ENCODE data around the gene FGD6.

FGD6 gene

GRCh38 chr12:95191060-95191696 is 26.1 kb downstream of the FGD6 start:
- no peak overlapping the region for H3K4me3 ChIP-seq (ENCODE audit: low read depth, low read length)
- TF ChIP-seq, protein P1, sequence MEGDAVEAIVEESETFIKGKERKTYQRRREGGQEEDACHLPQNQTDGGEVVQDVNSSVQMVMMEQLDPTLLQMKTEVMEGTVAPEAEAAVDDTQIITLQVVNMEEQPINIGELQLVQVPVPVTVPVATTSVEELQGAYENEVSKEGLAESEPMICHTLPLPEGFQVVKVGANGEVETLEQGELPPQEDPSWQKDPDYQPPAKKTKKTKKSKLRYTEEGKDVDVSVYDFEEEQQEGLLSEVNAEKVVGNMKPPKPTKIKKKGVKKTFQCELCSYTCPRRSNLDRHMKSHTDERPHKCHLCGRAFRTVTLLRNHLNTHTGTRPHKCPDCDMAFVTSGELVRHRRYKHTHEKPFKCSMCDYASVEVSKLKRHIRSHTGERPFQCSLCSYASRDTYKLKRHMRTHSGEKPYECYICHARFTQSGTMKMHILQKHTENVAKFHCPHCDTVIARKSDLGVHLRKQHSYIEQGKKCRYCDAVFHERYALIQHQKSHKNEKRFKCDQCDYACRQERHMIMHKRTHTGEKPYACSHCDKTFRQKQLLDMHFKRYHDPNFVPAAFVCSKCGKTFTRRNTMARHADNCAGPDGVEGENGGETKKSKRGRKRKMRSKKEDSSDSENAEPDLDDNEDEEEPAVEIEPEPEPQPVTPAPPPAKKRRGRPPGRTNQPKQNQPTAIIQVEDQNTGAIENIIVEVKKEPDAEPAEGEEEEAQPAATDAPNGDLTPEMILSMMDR (IDR thresholded peaks at IDR 0.05; ENCODE audit: borderline replicate concordance, insufficient read depth, low read depth, low read length), result no peak

DNA sequence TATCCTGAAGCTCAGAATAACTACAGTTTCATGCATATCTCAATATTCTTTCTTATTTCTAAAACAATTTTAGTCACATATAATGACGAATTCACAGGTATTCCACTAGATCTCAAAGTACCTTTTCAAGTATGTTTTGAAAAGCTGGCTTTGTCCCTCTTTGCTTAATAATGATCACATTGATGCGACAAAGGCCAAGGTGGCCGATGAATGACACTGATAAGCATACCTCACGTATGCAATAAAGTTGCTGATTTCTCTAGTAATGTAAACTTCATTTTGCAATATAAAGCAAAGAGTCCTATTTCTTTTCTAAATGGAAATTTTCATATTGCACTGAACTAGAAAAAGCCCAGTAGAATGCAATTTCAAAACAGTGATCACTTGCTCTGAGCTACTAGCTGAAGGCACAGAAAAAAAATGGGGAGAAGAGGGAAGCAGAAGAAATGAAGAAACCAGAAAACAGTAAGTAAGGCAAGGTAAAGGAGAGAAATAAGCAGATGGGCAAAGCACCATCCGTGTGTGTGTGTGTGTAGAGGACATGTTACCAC is 29.3 kb downstream of the FGD6 start:
- TF ChIP-seq, protein P1 (IDR thresholded peaks at IDR 0.05; ENCODE audit: borderline replicate concordance, insufficient read depth, low read depth, low read length), result no peak
- H3K4me3 ChIP-seq (ENCODE audit: low read depth, low read length), result no peak overlapping the region

GRCh38 chr12:95185854-95186253 is 31.4 kb downstream of the FGD6 start:
- TF ChIP-seq, protein P1 (IDR thresholded peaks at IDR 0.05; ENCODE audit: borderline replicate concordance, insufficient read depth, low read depth, low read length), result no peak
- no peak overlapping the region for H3K4me3 ChIP-seq (ENCODE audit: low read depth, low read length)

GRCh38 chr12:95185072-95185471 is 32.2 kb downstream of the FGD6 start:
- TF ChIP-seq, protein P1 (IDR thresholded peaks at IDR 0.05; ENCODE audit: borderline replicate concordance, insufficient read depth, low read depth, low read length), result no peak
- no peak overlapping the region for H3K4me3 ChIP-seq (ENCODE audit: low read depth, low read length)

- TF ChIP-seq, protein P1 (IDR thresholded peaks at IDR 0.05; ENCODE audit: borderline replicate concordance, insufficient read depth, low read depth, low read length), result no peak
- H3K4me3 ChIP-seq (ENCODE audit: low read depth, low read length), result no peak overlapping the region
Observed at GRCh38 chr12:95184121-95184520, 33.1 kb downstream of the FGD6 start.

DNA sequence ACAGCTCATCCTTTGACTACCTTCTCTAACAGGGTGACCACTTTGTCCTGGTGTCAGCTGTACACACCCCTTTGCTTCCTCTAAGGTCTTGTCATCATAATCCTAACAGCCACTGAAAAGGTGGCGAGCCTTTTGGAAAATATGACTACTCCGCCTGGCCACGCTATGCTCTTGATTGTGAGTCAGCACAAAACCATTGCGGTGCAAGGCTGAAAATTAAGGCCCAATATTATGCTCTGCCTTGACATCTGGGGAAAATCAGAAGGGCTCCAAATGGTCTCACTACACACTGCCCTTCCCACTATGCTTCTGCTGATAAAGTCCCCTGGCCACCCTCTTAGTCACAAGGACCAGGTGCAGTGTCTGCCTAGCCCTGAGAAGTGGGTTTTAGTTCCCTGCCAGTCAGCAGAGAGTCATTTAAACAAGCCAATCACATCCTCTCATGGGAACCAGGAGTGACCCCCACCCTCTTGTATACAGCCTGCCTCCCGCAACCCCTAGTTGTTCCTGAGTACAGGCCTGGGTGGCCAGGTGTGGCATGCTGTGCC is 34.3 kb downstream of the FGD6 start:
- TF ChIP-seq, protein P1 (IDR thresholded peaks at IDR 0.05; ENCODE audit: borderline replicate concordance, insufficient read depth, low read depth, low read length), result no peak
- H3K4me3 ChIP-seq (ENCODE audit: low read depth, low read length), result no peak overlapping the region

- H3K4me3 ChIP-seq (ENCODE audit: low read depth, low read length), result no peak overlapping the region
- TF ChIP-seq, protein P1 (IDR thresholded peaks at IDR 0.05; ENCODE audit: borderline replicate concordance, insufficient read depth, low read depth, low read length), result no peak
Observed at GRCh38 chr12:95181103-95181502, 36.2 kb downstream of the FGD6 start.
